ENCODE measurements around the gene TRIM26. TPM values are rescaled to one million over a fixed set of nuclear protein-coding genes. Genes with fewer than 3 reads are reported as not detected.

Gene TRIM26
- total RNA-seq, 6 donors from 2014 or later = 38.4 to 67.1 (median 53.8) TPM

GRCh38 chr6:30196376-30196775 is 16.8 kb downstream of the TRIM26 start:
- H3K36me3 ChIP-seq = peaks cover 33 to 90% (median 62%) of the 10 kb centered on the region in 4 donors
- no peaks in the 10 kb centered on the region for H3K27me3 ChIP-seq
- DNase-seq (peak in 1 of 2 donors; percentile 65), ATAC-seq (ENCODE audit: low FRiP score in 2 of 2) (no peak)
- H3K9me3 ChIP-seq = no peaks in the 10 kb centered on the region
- WGBS, 2 donors = 91 to 98% methylated on average over 11 to 12 of the region's 12 CpGs
- peaks cover 7 to 12% (median 10%) of the 10 kb centered on the region in 4 donors for H3K4me1 ChIP-seq
- H3K27ac ChIP-seq = no peak overlapping the region
- H3K4me3 ChIP-seq = no peak overlapping the region
- TF ChIP-seq CTCF (IDR thresholded peaks at IDR 0.05) (no peak), POLR2A (IDR thresholded peaks at IDR 0.05) (no peak), EP300 (IDR thresholded peaks at IDR 0.05) (no peak), POLR2AphosphoS5 (IDR thresholded peaks at IDR 0.05) (no peak)

GRCh38 chr6:30195951-30196350 is 17.3 kb downstream of the TRIM26 start:
- 89 to 90% methylated on average over 1 of the region's 1 CpG for WGBS, 2 donors
- peaks cover 33 to 94% (median 64%) of the 10 kb centered on the region in 4 donors for H3K36me3 ChIP-seq
- ATAC-seq (ENCODE audit: low FRiP score in 2 of 2) (no peak), DNase-seq (no peak)
- no peak overlapping the region for H3K4me3 ChIP-seq
- H3K9me3 ChIP-seq = no peaks in the 10 kb centered on the region
- peaks cover 2 to 7% (median 5%) of the 10 kb centered on the region in 4 donors for H3K4me1 ChIP-seq
- no peak overlapping the region for H3K27ac ChIP-seq
- TF ChIP-seq POLR2A (IDR thresholded peaks at IDR 0.05) = no peak
- no peak for TF ChIP-seq CTCF (IDR thresholded peaks at IDR 0.05)
- no peaks in the 10 kb centered on the region for H3K27me3 ChIP-seq

- H3K4me1 ChIP-seq = no peaks in the 10 kb centered on the region
- no peak overlapping the region for H3K4me3 ChIP-seq
- ATAC-seq (ENCODE audit: low FRiP score in 2 of 2) = no peak
- TF ChIP-seq EP300 (IDR thresholded peaks at IDR 0.05) = no peak
- TF ChIP-seq POLR2AphosphoS5 (IDR thresholded peaks at IDR 0.05) = no peak
- no peak for TF ChIP-seq CTCF (IDR thresholded peaks at IDR 0.05)
- no peak for TF ChIP-seq POLR2A (IDR thresholded peaks at IDR 0.05)
- no peaks in the 10 kb centered on the region for H3K9me3 ChIP-seq
- WGBS, 2 donors = 88 to 92% methylated on average over 8 of the region's 8 CpGs
- no peaks in the 10 kb centered on the region for H3K27me3 ChIP-seq
- DNase-seq = no peak
- H3K36me3 ChIP-seq = peaks cover 37 to 94% (median 73%) of the 10 kb centered on the region in 4 donors
- H3K27ac ChIP-seq = no peak overlapping the region
Measured at GRCh38 chr6:30194797-30195690, 18.2 kb downstream of the TRIM26 start.

GRCh38 chr6:30192076-30192475 is 21.1 kb downstream of the TRIM26 start:
- Histone ChIP-seq H3K4me1 (no peaks in the 10 kb centered on the region), H3K27ac (no peak overlapping the region), H3K27me3 (no peaks in the 10 kb centered on the region), H3K36me3 (peaks cover 36 to 92% (median 70%) of the 10 kb centered on the region in 4 donors), H3K4me3 (no peak overlapping the region), H3K9me3 (no peaks in the 10 kb centered on the region)
- ATAC-seq (ENCODE audit: low FRiP score in 2 of 2) = no peak
- TF ChIP-seq POLR2A (IDR thresholded peaks at IDR 0.05) (no peak), POLR2AphosphoS5 (IDR thresholded peaks at IDR 0.05) (no peak), EP300 (IDR thresholded peaks at IDR 0.05) (no peak), CTCF (IDR thresholded peaks at IDR 0.05) (no peak)
- no peak for DNase-seq
- WGBS, 2 donors = 87 to 94% methylated on average over 3 to 7 of the region's 7 CpGs

Measured in upper lobe of left lung (tissue), 6 donors.